PC-3 (cell line): Measurements from ENCODE around the gene SVBP.

Experiments used
- CTCF ChIP-seq: fragments of 300-600 bp; sonication (generic); conservative IDR thresholded peaks from 2 replicates; pipeline ENCODE4 v1.5.1; 2017; ENCODE audit warnings: antibody characterized with exemption, low read depth, mild to moderate bottlenecking, low read length
- EZH2 ChIP-seq: fragments of 300-600 bp; sonication (generic); IDR thresholded peaks from one replicate; pipeline ENCODE4 v1.6.1; 2017; ENCODE audit warnings: antibody characterized with exemption, mild to moderate bottlenecking, low read length; ENCODE audit not compliant: unreplicated experiment
- EZH2phosphoT487 ChIP-seq: fragments of 300-600 bp; sonication (generic); IDR thresholded peaks from 2 replicates; pipeline ENCODE4 v1.6.1; 2018; ENCODE audit warnings: mild to moderate bottlenecking, antibody characterized with exemption, low read length, borderline replicate concordance

GRCh38 chr1:42844592-42845140 lies 27.5 kb upstream of the SVBP start:
- TF ChIP-seq CTCF (no peak), EZH2phosphoT487 (no peak), EZH2 (no peak)
